AG10803 (cell line): Measurements from ENCODE around the gene GAS2L2.
A peak's percentile ranks its signal among the peaks of the same experiment; 100 is the strongest.

Source experiments
- DNase-seq: peaks from one replicate; pipeline ENCODE4 v3.0.0; 2010; ENCODE audit warnings: low read depth
- H3K4me3 ChIP-seq: 2 replicates; pipeline ENCODE4 v1.5.1; 2011; ENCODE audit warnings: mild to moderate bottlenecking, low read length, control low read depth
- TF ChIP-seq, protein P1 (sequence below): conservative IDR thresholded peaks from 2 replicates; pipeline ENCODE4 v1.5.1; 2011; ENCODE audit warnings: mild to moderate bottlenecking, low read length, control low read depth, inconsistent platforms

The GAS2L2 gene

GRCh38 chr17:35716173-35716572 lies 36.9 kb downstream of the GAS2L2 start:
- TF ChIP-seq, protein P1, sequence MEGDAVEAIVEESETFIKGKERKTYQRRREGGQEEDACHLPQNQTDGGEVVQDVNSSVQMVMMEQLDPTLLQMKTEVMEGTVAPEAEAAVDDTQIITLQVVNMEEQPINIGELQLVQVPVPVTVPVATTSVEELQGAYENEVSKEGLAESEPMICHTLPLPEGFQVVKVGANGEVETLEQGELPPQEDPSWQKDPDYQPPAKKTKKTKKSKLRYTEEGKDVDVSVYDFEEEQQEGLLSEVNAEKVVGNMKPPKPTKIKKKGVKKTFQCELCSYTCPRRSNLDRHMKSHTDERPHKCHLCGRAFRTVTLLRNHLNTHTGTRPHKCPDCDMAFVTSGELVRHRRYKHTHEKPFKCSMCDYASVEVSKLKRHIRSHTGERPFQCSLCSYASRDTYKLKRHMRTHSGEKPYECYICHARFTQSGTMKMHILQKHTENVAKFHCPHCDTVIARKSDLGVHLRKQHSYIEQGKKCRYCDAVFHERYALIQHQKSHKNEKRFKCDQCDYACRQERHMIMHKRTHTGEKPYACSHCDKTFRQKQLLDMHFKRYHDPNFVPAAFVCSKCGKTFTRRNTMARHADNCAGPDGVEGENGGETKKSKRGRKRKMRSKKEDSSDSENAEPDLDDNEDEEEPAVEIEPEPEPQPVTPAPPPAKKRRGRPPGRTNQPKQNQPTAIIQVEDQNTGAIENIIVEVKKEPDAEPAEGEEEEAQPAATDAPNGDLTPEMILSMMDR: no peak
- no peak for DNase-seq
- no peak overlapping the region for H3K4me3 ChIP-seq

GRCh38 chr17:35715416-35715815 lies 37.6 kb downstream of the GAS2L2 start:
- TF ChIP-seq, protein P1: no peak
- DNase-seq: no peak
- H3K4me3 ChIP-seq: no peak overlapping the region

DNA sequence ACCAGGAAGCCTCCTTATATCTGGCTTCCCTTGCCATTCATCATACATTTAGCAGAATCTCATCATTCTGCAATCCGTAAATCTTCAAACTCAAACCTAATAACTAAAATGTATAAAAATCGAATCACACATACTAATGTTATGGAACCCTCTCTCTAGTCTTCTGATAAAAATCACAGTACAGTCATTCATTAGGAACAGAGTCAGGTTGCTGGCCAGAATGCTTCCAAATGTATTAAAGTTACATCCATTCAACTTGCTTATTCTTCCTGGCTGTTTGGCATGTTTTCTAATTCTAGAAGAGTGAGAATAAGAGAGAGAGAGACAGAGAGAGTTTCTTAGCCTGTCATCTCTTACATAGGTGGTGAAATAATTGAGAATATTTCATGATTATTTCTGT lies 38.1 kb downstream of the GAS2L2 start:
- TF ChIP-seq, protein P1: no peak
- no peak for DNase-seq
- no peak overlapping the region for H3K4me3 ChIP-seq

DNA sequence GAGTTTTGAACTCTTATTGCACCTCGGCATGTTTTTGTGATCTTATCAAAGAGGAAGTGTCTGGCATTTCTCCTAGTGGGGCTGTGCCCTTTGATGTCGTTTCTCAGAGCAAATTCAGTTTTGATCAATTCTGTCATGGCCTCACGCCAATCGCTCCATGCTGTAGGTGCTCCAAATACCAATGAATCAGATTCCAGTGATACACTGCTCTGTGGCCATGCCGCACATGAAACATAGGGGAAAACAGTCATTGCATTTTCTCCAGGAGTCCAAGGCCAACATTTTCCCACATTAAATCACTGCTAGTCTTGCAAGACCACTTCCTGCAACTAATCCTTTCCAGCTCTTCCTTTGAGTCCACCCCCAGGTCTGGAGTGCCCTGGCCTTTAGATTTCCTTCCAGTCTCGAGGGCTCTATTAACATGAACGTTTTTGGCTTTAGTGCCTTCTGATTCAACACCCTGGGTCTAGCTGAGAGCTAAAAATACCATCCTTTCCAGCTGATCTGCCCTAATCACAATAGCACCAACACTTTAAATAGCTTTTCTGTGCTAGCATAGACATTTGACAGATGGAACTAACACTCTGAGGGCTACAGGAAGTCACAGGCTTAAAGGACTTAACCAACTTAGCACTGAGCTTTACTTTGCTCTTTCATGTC lies 39.8 kb downstream of the GAS2L2 start:
- H3K4me3 ChIP-seq: no peak overlapping the region
- TF ChIP-seq, protein P1: no peak
- peak; percentile 97 for DNase-seq

DNA sequence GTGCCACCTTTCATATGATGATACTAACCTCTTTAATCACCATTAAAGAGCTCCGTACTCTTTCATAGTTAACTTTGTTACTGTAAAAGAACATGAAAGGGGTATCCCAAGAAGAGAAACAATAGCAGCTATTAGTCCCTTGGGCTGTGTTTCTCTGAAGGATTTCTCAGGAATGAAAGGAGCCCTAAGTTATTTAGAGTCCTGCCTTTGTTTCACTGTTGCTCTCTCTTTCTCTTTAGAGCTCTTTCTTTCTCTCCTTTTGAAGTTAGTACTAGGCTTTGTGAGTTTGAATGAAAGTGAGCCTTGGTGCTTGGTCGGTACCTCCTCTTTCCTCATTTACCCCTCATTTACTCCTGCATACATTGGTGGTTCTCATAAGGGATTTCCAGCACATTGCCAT lies 42.1 kb downstream of the GAS2L2 start:
- TF ChIP-seq, protein P1: no peak
- no peak for DNase-seq
- no peak overlapping the region for H3K4me3 ChIP-seq

GRCh38 chr17:35709874-35710273 lies 43.2 kb downstream of the GAS2L2 start:
- TF ChIP-seq, protein P1: no peak
- DNase-seq: peak; percentile 79
- no peak overlapping the region for H3K4me3 ChIP-seq

DNA sequence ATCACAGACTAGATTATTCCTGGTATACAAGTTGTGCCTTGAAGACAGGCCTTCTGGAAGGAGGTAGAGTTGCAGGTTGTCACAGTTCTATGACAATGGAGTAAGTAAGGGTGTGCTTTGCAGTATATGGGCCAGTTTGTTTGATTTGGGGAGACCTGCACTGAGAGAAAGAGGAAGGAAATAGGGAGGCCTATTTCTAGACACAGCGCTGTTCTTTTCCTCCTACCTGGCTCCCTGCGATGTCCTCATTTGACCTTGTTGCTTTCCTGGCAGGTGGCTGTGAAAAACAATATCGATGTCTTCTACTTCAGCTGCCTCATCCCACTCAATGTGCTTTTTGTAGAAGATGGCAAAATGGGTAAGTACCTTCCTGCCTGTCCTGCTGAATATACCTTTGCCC lies 44.1 kb downstream of the GAS2L2 start:
- TF ChIP-seq, protein P1: no peak
- DNase-seq: no peak
- H3K4me3 ChIP-seq: no peak overlapping the region
